WI38 (cell line): ENCODE results near the gene DACT3.

Experiments used
- H3K4me3 ChIP-seq: 2 replicates; pipeline ENCODE4 v1.5.1; 2011; ENCODE audit warnings: low read depth, mild to moderate bottlenecking, control low read depth, low read length
- CTCF ChIP-seq: IDR thresholded peaks from 2 replicates; pipeline ENCODE4 v1.5.1; 2012; ENCODE audit warnings: low read depth, mild to moderate bottlenecking, control low read depth, low read length

The DACT3 gene

DNA sequence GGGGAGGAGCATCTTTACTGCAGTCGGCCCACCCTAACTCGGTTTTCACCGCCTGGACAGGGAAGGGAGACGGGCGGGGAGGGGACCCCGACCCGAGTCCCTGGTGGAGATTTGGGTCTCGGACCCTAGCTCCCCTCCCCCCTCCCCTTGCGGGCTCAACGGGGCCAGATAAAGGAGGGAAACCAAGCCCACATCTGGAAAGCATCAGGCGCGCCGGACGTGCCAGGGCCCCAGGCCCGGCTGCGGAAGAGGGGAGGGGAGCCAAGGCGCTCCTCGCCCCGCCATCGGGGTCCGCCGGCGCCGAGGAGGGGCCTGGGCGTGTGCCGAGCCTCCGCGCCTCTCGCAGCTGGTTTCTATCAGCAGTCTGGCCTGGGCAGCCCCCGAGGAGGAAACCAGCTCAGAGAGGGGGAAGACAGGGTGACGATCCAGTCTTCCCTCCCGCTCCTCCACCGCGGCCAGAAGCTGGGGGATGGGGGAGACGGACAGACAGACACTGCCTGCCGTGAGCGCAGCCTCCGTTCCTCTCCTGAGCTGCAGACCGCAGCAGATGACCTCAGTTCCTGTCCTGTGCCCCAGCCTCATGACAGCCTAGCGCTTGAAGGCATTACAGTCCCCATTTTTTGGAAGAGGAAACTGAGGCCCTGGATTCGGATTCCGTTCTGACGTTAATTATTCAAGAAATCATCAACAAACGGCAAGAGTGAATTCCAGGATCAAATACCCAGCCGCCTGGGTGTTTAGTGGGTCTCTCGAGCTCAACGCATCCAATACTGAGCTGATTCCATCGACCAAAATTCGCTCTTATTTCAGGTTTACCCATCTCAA, 21.4 kb downstream of the DACT3 start:
- peak overlapping the region; percentile 64 for H3K4me3 ChIP-seq
- no peak for TF ChIP-seq CTCF

DNA sequence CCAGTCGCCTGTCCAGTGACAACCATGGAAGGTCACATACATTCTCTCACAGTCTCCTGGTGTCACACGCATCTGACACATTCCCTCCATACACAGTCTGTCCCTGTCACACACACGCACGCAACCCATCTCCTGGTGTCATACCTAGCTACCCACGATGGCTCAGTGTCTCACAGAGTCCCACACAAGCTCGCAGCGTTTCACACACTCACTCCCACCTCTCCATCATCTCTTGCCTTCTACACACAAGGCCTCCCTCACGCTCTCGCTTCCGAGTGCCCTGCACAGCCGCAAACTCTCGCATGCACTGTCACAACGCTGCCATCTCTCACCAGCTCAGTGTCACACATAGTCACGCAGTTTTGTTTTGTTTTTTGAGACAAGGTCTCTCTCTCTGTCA, 23.8 kb downstream of the DACT3 start:
- no peak for TF ChIP-seq CTCF
- H3K4me3 ChIP-seq: no peak overlapping the region

- no peak within 1 kb of the TSS for H3K4me3 ChIP-seq
- TF ChIP-seq CTCF: no peak
Measured at GRCh38 chr19:46635920-46636761, 24.8 kb downstream of the DACT3 start, which contains the start of gene GNG8. Gene GNG8, minus strand, starts transcription at chr19:46636202. Its CDS starts 1,520 bp downstream, at chr19:46634682.

GRCh38 chr19:46634656-46635218, 26.2 kb downstream of the DACT3 start:
- TF ChIP-seq CTCF: no peak
- H3K4me3 ChIP-seq: no peak overlapping the region

GRCh38 chr19:46634045-46634655, 26.8 kb downstream of the DACT3 start:
- TF ChIP-seq CTCF: no peak
- H3K4me3 ChIP-seq: no peak overlapping the region

- TF ChIP-seq CTCF: no peak
Measured at GRCh38 chr19:46633130-46633529, 27.9 kb downstream of the DACT3 start.

More at GRCh38 chr19:46633130-46633529, 27.9 kb downstream of the DACT3 start:
- no peak overlapping the region for H3K4me3 ChIP-seq
